H9 (cell line): ENCODE measurements around the gene TMEM108. TPM values are rescaled to one million over a fixed set of nuclear protein-coding genes. Genes with fewer than 3 reads are reported as not detected.

Experiments used
- DNase-seq: peaks from one replicate; pipeline ENCODE4 v3.0.0-alpha.2; 2017
- H2AFZ ChIP-seq: one replicate; pipeline ENCODE4 v1.6.1; 2013; ENCODE audit warnings: mild to moderate bottlenecking, low read length, control low read depth, moderate library complexity
- H2AK5ac ChIP-seq: 2 replicates; pipeline ENCODE4 v1.6.1; 2013; ENCODE audit warnings: low read length, control low read depth, mixed read lengths; ENCODE audit not compliant: insufficient read length
- H2BK120ac ChIP-seq: one replicate; pipeline ENCODE4 v1.6.1; 2013; ENCODE audit warnings: low read depth, mild to moderate bottlenecking, low read length, control low read depth, inconsistent platforms; ENCODE audit not compliant: poor library complexity, severe bottlenecking
- H2BK12ac ChIP-seq: 2 replicates; pipeline ENCODE4 v1.6.1; 2013; ENCODE audit warnings: low read length, control low read depth, mixed read lengths, low read depth; ENCODE audit not compliant: insufficient read length
- H2BK15ac ChIP-seq: 2 replicates; pipeline ENCODE4 v1.6.1; 2013; ENCODE audit warnings: low read depth, low read length, control low read depth
- H2BK20ac ChIP-seq: one replicate; pipeline ENCODE4 v1.6.1; 2013; ENCODE audit warnings: low read depth, mild to moderate bottlenecking, low read length, control low read depth, inconsistent platforms; ENCODE audit not compliant: poor library complexity, severe bottlenecking
- H2BK5ac ChIP-seq: 2 replicates; pipeline ENCODE4 v1.6.1; 2013; ENCODE audit warnings: low read length, control low read depth, mixed read lengths; ENCODE audit not compliant: insufficient read length
- H3K14ac ChIP-seq: 2 replicates; pipeline ENCODE4 v1.6.1; 2013; ENCODE audit warnings: low read length, control low read depth; ENCODE audit not compliant: insufficient read depth
- H3K18ac ChIP-seq: 2 replicates; pipeline ENCODE4 v1.6.1; 2013; ENCODE audit warnings: low read depth, mild to moderate bottlenecking, mixed read lengths, low read length, control low read depth; ENCODE audit not compliant: insufficient read length
- H3K23ac ChIP-seq: 2 replicates; pipeline ENCODE4 v1.6.1; 2013; ENCODE audit warnings: low read length, control low read depth, mixed read lengths, low read depth; ENCODE audit not compliant: insufficient read length
- H3K23me2 ChIP-seq: 2 replicates; pipeline ENCODE4 v1.6.1; 2013; ENCODE audit warnings: low read depth, mild to moderate bottlenecking, mixed read lengths, low read length, control low read depth; ENCODE audit not compliant: insufficient read length, poor library complexity, severe bottlenecking
- H3K27ac ChIP-seq: 2 replicates; pipeline ENCODE4 v1.5.1; 2013; ENCODE audit warnings: low read length, control low read depth, mixed read lengths, low read depth; ENCODE audit not compliant: insufficient read length
- H3K27me3 ChIP-seq: 2 replicates; pipeline ENCODE4 v1.6.1; 2013; ENCODE audit warnings: low read length, control low read depth, inconsistent platforms; ENCODE audit not compliant: insufficient read depth
- H3K4ac ChIP-seq: 2 replicates; pipeline ENCODE4 v1.6.1; 2013; ENCODE audit warnings: low read depth, mild to moderate bottlenecking, control low read depth, inconsistent platforms, low read length, moderate library complexity
- H3K4me1 ChIP-seq: 2 replicates; pipeline ENCODE4 v1.6.1; 2013; ENCODE audit warnings: low read length, control low read depth, inconsistent platforms; ENCODE audit not compliant: insufficient read depth
- H3K4me2 ChIP-seq: 2 replicates; pipeline ENCODE4 v1.6.1; 2013; ENCODE audit warnings: low read length, control low read depth, mixed read lengths; ENCODE audit not compliant: insufficient read length, insufficient read depth
- H3K56ac ChIP-seq: 2 replicates; pipeline ENCODE4 v1.6.1; 2013; ENCODE audit warnings: low read depth, mild to moderate bottlenecking, mixed read lengths, low read length, control low read depth; ENCODE audit not compliant: insufficient read length
- H3K79me1 ChIP-seq: 2 replicates; pipeline ENCODE4 v1.6.1; 2013; ENCODE audit warnings: low read depth, mild to moderate bottlenecking, moderate library complexity, low read length, control low read depth, inconsistent platforms; ENCODE audit not compliant: insufficient read depth, poor library complexity, severe bottlenecking
- H3K79me2 ChIP-seq: 2 replicates; pipeline ENCODE4 v1.6.1; 2013; ENCODE audit warnings: low read length, control low read depth, inconsistent platforms; ENCODE audit not compliant: insufficient read depth
- H3K9ac ChIP-seq: 2 replicates; pipeline ENCODE4 v1.6.1; 2013; ENCODE audit warnings: low read length, control low read depth, mixed read lengths; ENCODE audit not compliant: insufficient read length; ENCODE audit errors: extremely low read depth
- H3K9me3 ChIP-seq: one replicate; pipeline ENCODE4 v1.6.1; 2013; ENCODE audit warnings: low read depth, low read length, inconsistent platforms; ENCODE audit not compliant: control insufficient read depth
- H3T11ph ChIP-seq: one replicate; pipeline ENCODE4 v1.6.1; 2013; ENCODE audit warnings: mild to moderate bottlenecking, low read length, control low read depth, inconsistent platforms
- H4K20me1 ChIP-seq: one replicate; pipeline ENCODE4 v1.6.1; 2013; ENCODE audit not compliant: control insufficient read depth, insufficient read length, insufficient read depth
- H4K5ac ChIP-seq: 2 replicates; pipeline ENCODE4 v1.6.1; 2013; ENCODE audit warnings: low read depth, mild to moderate bottlenecking, mixed read lengths, low read length, control low read depth; ENCODE audit not compliant: insufficient read length
- H4K8ac ChIP-seq: replicated peaks from 2 replicates; pipeline ENCODE4 v1.6.1; 2013; ENCODE audit warnings: low read length, control low read depth, mixed read lengths, low read depth; ENCODE audit not compliant: insufficient read length
- H4K91ac ChIP-seq: 2 replicates; pipeline ENCODE4 v1.6.1; 2013; ENCODE audit warnings: low read depth, mild to moderate bottlenecking, moderate library complexity, mixed read lengths, low read length, control low read depth; ENCODE audit not compliant: insufficient read length
- H3K27ac Mint-ChIP-seq, 3 experiments: 2 replicates in 2 of 3; 3 replicates in 1 of 3; pipeline ENCODE4 v1.8.0; 2020 to 2021; ENCODE audit warnings: mixed read lengths in 3 of 3, mild to moderate bottlenecking in 1 of 3, moderate library complexity in 1 of 3
- H3K27me3 Mint-ChIP-seq: 2 replicates; pipeline ENCODE4 v1.8.0; 2021; ENCODE audit warnings: low read depth, mild to moderate bottlenecking, moderate library complexity, mixed read lengths
- H3K36me3 Mint-ChIP-seq, 3 experiments: 2 replicates in 2 of 3; 3 replicates in 1 of 3; pipeline ENCODE4 v1.8.0; 2020 to 2021; ENCODE audit warnings: low read depth in 3 of 3, mixed read lengths in 3 of 3; ENCODE audit not compliant: insufficient read depth in 1 of 3
- H3K4me1 Mint-ChIP-seq, 2 experiments: 2 replicates each; pipeline ENCODE4 v1.8.0; 2020; ENCODE audit warnings: mixed read lengths in 2 of 2
- H3K4me3 Mint-ChIP-seq, 2 experiments: 2 replicates in 1 of 2; 3 replicates in 1 of 2; pipeline ENCODE4 v1.8.0; 2020 to 2021; ENCODE audit warnings: mild to moderate bottlenecking in 2 of 2, mixed read lengths in 2 of 2, moderate library complexity in 1 of 2
- H3K9me3 Mint-ChIP-seq, 2 experiments: 2 replicates in 1 of 2; 3 replicates in 1 of 2; pipeline ENCODE4 v1.8.0; 2020; ENCODE audit warnings: mild to moderate bottlenecking in 2 of 2, mixed read lengths in 2 of 2, moderate library complexity in 1 of 2
- CTCF ChIP-seq: fragments of 200-600 bp; sonication (generic); conservative IDR thresholded peaks from 3 replicates; pipeline ENCODE4 v1.8.0; 2021; ENCODE audit warnings: antibody characterized with exemption, mild to moderate bottlenecking
- WGBS: extraction: QIAGEN DNeasy Blood & Tissue Kit; methylation state at CpG from one replicate; pipeline ENCODE4 v1.1.7; 2013; ENCODE audit warnings: missing lambda C conversion rate, low lambda C conversion rate, mixed read lengths; ENCODE audit not compliant: insufficient read length; ENCODE audit errors: extremely low coverage; 5-methylcytosine and 5-hydroxymethylcytosine counted together
- total RNA-seq: library from RNA; stranded (reverse); gene quantifications from 2 replicates; pipeline ENCODE4 v1.2.1, GENCODE V29; 2021

The TMEM108 gene
- total RNA-seq, 1 experiment from 2014 or later: 5.0 TPM

- Histone ChIP-seq H3T11ph (no peak overlapping the region), H3K14ac (no peak overlapping the region), H2BK15ac (no peak overlapping the region), H4K91ac (no peak overlapping the region), H3K79me2 (no peaks in the 10 kb centered on the region), H3K23me2 (no peaks in the 10 kb centered on the region), H3K4me2 (no peak overlapping the region), H4K20me1 (no peaks in the 10 kb centered on the region), H3K79me1 (no peaks in the 10 kb centered on the region), H3K56ac (no peak overlapping the region), H3K27me3 (no peaks in the 10 kb centered on the region), H3K4me1 (no peaks in the 10 kb centered on the region), H3K9ac (no peak overlapping the region), H3K4ac (no peak overlapping the region), H4K5ac (no peak overlapping the region), H2AFZ (no peak overlapping the region), H2BK12ac (no peak overlapping the region), H3K18ac (no peak overlapping the region), H2BK20ac (no peak overlapping the region), H3K23ac (no peak overlapping the region), H3K9me3 (no peaks in the 10 kb centered on the region), H4K8ac (no peak overlapping the region), H3K27ac (no peak overlapping the region), H2AK5ac (no peak overlapping the region), H2BK120ac (no peak overlapping the region), H2BK5ac (no peak overlapping the region)
- no peak for DNase-seq
- WGBS: no CpG with 5 or more reads among the region's 7 CpGs
- Mint-ChIP-seq H3K4me3 (no peak overlapping the region), H3K9me3 (no peaks in the 10 kb centered on the region), H3K27me3 (no peaks in the 10 kb centered on the region), H3K36me3 (no peaks in the 10 kb centered on the region), H3K4me1 (peaks cover 18 to 25% of the 10 kb centered on the region in 2 experiments), H3K27ac (no peak overlapping the region)
- TF ChIP-seq CTCF: no peak
Observed at GRCh38 chr3:133278260-133279043, 240.3 kb downstream of the TMEM108 start.
